ENCODE data around the gene MNS1.

The MNS1 gene

DNA sequence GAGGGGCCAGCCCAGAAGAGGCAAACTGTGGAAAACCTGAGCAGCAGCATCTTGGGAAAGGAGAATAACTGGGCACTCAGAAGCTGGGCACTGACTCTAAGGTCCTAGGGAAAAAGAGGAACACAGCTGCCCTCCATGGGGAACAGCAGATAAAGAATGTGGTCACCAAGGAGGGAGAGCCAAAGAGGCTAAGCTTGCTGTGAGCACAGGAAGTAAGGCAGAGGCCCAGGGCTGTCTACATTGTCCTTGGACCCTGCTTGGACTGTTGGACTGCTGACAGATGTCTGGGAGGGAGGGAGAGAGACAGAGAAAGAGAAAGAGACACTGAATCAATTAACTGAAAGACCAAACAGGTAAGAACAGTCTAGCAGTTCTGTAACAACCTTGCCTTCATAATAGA, 4.5 kb upstream of the MNS1 start:
- Mint-ChIP-seq H3K4me3 (no peak overlapping the region), H3K36me3 (ENCODE audit: low read depth) (no peaks in the 10 kb centered on the region), H3K4me1 (ENCODE audit: low read depth) (peaks cover 20% of the 10 kb centered on the region), H3K9me3 (no peaks in the 10 kb centered on the region), H3K27me3 (ENCODE audit: low read depth) (peaks cover 25% of the 10 kb centered on the region), H3K27ac (no peak overlapping the region)

DNA sequence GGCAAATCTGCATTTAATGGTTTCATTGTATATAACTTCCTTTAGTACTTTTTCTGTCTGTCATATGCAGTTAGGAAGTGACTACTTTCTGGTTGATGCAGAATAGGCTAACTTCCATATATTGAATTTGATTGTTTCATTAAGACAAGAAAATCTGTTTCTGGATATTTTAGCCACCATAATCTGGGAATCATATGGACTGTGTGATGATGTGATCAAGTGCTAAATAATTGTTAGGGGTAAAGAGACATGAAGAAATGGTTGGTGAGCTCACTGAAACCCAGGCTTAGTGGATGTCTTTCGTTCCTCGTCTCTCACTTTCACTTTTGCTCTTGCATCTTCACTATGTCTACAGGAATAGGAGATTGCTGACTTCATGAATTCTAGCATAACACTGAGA, 3.5 kb upstream of the MNS1 start:
- H3K27me3 Mint-ChIP-seq (ENCODE audit: low read depth): peaks cover 32% of the 10 kb centered on the region
- H3K4me3 Mint-ChIP-seq: peak overlapping the region; percentile 64
- H3K4me1 Mint-ChIP-seq (ENCODE audit: low read depth): peaks cover 22% of the 10 kb centered on the region
- H3K36me3 Mint-ChIP-seq (ENCODE audit: low read depth): no peaks in the 10 kb centered on the region
- no peak overlapping the region for H3K27ac Mint-ChIP-seq
- H3K9me3 Mint-ChIP-seq: no peaks in the 10 kb centered on the region

DNA sequence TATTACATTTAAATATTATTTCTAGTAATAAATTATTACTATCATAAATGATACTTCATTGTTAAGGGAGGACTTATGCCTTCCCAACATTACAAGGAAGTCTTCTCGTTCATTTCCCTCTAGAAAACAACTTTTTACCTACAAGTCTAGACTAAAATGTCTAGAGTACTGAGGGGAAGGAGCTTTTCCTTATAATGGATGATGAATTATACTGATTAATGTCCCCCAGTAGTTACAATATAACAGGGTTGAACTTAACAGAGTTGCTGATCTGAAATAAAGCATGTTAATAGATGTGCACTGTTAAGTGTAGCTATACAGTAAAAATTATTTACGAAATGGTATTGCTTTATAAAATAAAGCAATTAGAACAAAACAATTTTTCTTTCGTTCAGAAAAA, 2.7 kb upstream of the MNS1 start:
- H3K27me3 Mint-ChIP-seq (ENCODE audit: low read depth): peaks cover 31% of the 10 kb centered on the region
- H3K36me3 Mint-ChIP-seq (ENCODE audit: low read depth): no peaks in the 10 kb centered on the region
- H3K4me3 Mint-ChIP-seq: no peak overlapping the region
- peaks cover 22% of the 10 kb centered on the region for H3K4me1 Mint-ChIP-seq (ENCODE audit: low read depth)
- H3K27ac Mint-ChIP-seq: no peak overlapping the region
- no peaks in the 10 kb centered on the region for H3K9me3 Mint-ChIP-seq

- H3K9me3 Mint-ChIP-seq: no peaks in the 10 kb centered on the region
- peaks cover 39% of the 10 kb centered on the region for H3K27me3 Mint-ChIP-seq (ENCODE audit: low read depth)
- no peak overlapping the region for H3K4me3 Mint-ChIP-seq
- peaks cover 12% of the 10 kb centered on the region for H3K4me1 Mint-ChIP-seq (ENCODE audit: low read depth)
- H3K27ac Mint-ChIP-seq: no peak overlapping the region
- H3K36me3 Mint-ChIP-seq (ENCODE audit: low read depth): no peaks in the 10 kb centered on the region
These were observed 4.0 kb downstream of the MNS1 start for GRCh38 chr15:56460947-56461346.

DNA sequence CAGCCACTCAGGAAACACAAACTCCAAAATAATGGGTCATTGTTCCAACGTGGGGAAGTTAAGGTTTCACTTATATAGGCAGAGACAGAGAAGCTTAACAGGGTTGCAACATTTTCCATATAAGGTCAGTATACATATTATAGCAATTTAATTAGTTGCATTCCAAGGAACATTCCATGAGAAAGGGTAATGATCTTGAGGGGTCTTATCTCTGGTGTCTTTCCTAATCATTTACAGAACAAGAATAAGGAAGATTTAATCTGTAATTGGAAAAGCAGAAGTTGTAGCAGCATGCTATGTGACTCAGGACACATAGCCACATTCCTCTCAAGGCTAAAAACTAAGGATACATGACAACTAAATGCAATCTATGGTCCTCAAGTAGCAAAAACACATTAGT, 4.9 kb downstream of the MNS1 start:
- H3K36me3 Mint-ChIP-seq (ENCODE audit: low read depth): no peaks in the 10 kb centered on the region
- H3K4me3 Mint-ChIP-seq: no peak overlapping the region
- H3K27me3 Mint-ChIP-seq (ENCODE audit: low read depth): peaks cover 37% of the 10 kb centered on the region
- H3K9me3 Mint-ChIP-seq: no peaks in the 10 kb centered on the region
- no peak overlapping the region for H3K27ac Mint-ChIP-seq
- peaks cover 8% of the 10 kb centered on the region for H3K4me1 Mint-ChIP-seq (ENCODE audit: low read depth)

- Mint-ChIP-seq H3K4me1 (ENCODE audit: low read depth) (no peaks in the 10 kb centered on the region), H3K27ac (no peak overlapping the region)
These were observed 5.8 kb downstream of the MNS1 start for GRCh38 chr15:56459096-56459495.

GRCh38 chr15:56456229-56456628, 8.7 kb downstream of the MNS1 start:
- Mint-ChIP-seq H3K4me3 (no peak overlapping the region), H3K9me3 (no peaks in the 10 kb centered on the region), H3K27ac (no peak overlapping the region), H3K36me3 (ENCODE audit: low read depth) (no peaks in the 10 kb centered on the region), H3K4me1 (ENCODE audit: low read depth) (no peaks in the 10 kb centered on the region), H3K27me3 (ENCODE audit: low read depth) (peaks cover 19% of the 10 kb centered on the region)

More at GRCh38 chr15:56459096-56459495, 5.8 kb downstream of the MNS1 start:
- Mint-ChIP-seq H3K27me3 (ENCODE audit: low read depth) (peaks cover 27% of the 10 kb centered on the region), H3K4me3 (no peak overlapping the region), H3K9me3 (no peaks in the 10 kb centered on the region), H3K36me3 (ENCODE audit: low read depth) (no peaks in the 10 kb centered on the region)

DNA sequence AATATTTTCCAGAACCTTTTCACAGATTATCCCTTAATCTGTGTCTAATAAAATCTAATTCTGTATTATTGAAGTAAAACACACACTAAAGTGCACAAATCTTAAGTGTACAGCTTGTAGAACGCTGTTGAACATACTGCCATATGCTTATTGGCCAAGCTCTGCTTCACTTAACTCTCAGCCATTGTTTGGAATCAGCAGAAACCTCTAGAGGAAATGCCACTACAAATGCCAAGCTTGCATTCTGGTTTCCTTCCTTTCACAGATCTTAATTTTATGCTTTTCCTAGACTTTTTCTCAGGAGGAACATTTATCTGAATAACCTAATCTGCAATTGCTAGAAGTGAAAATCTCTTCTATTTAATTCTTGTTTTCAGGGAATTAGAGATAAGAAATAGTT, 10.1 kb downstream of the MNS1 start:
- Mint-ChIP-seq H3K4me1 (ENCODE audit: low read depth) (no peaks in the 10 kb centered on the region), H3K27me3 (ENCODE audit: low read depth) (peaks cover 19% of the 10 kb centered on the region), H3K36me3 (ENCODE audit: low read depth) (no peaks in the 10 kb centered on the region), H3K27ac (no peak overlapping the region), H3K4me3 (no peak overlapping the region), H3K9me3 (no peaks in the 10 kb centered on the region)

DNA sequence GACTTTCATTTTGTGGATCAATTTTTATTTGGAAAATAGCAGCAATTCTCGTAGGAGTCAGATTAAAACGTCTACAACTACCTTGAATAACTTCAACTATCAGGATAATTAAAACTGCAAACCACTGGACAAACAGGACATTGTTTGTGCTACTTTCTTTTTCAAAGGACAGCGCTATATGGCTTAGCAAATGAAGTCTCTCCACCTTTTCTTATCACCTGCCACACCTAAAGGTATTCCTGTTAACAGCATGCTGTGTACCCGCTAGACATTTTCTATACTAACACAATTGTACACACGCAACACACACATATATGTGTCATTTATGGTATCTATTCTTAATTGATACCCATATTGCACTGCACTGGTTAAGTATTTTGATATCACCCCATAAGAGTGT, 19.2 kb downstream of the MNS1 start:
- Mint-ChIP-seq H3K36me3 (ENCODE audit: low read depth) (no peaks in the 10 kb centered on the region), H3K4me3 (no peak overlapping the region), H3K27ac (no peak overlapping the region), H3K9me3 (no peaks in the 10 kb centered on the region), H3K4me1 (ENCODE audit: low read depth) (no peaks in the 10 kb centered on the region), H3K27me3 (ENCODE audit: low read depth) (peaks cover 3% of the 10 kb centered on the region)

- Mint-ChIP-seq H3K27ac (no peak overlapping the region), H3K36me3 (ENCODE audit: low read depth) (no peaks in the 10 kb centered on the region), H3K4me1 (ENCODE audit: low read depth) (no peaks in the 10 kb centered on the region), H3K4me3 (no peak overlapping the region), H3K9me3 (no peaks in the 10 kb centered on the region), H3K27me3 (ENCODE audit: low read depth) (peaks cover 4% of the 10 kb centered on the region)
These were observed 22.6 kb downstream of the MNS1 start for GRCh38 chr15:56442354-56442753.

- Mint-ChIP-seq H3K9me3 (no peaks in the 10 kb centered on the region), H3K4me3 (no peak overlapping the region), H3K27ac (no peak overlapping the region), H3K27me3 (ENCODE audit: low read depth) (peaks cover 16% of the 10 kb centered on the region), H3K36me3 (ENCODE audit: low read depth) (no peaks in the 10 kb centered on the region), H3K4me1 (ENCODE audit: low read depth) (no peaks in the 10 kb centered on the region)
These were observed 24.6 kb downstream of the MNS1 start for GRCh38 chr15:56440214-56440770.

DNA sequence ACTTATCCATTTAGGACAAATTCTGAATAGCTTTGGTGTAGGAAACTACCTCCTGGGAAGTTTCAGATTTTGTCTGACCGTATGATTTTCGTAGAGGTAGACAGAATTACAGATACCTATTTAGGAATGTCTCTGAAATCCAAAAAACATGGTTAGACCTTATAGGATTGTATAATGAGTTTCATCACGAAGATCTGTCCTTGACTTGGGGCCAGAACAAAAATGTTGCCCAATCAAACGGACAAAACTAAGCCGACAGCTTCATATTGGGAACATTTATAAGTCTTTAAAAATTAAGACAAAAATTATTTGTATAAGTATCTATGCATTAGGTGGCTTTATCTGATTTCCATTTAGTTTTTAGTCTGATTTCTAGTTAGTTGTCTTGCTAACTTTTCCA, 32.6 kb downstream of the MNS1 start:
- no peak overlapping the region for H3K27ac Mint-ChIP-seq
- H3K4me3 Mint-ChIP-seq: no peak overlapping the region
- no peaks in the 10 kb centered on the region for H3K4me1 Mint-ChIP-seq (ENCODE audit: low read depth)
- H3K36me3 Mint-ChIP-seq (ENCODE audit: low read depth): no peaks in the 10 kb centered on the region
- no peaks in the 10 kb centered on the region for H3K9me3 Mint-ChIP-seq
- peaks cover 24% of the 10 kb centered on the region for H3K27me3 Mint-ChIP-seq (ENCODE audit: low read depth)

- Mint-ChIP-seq H3K4me3 (no peak overlapping the region), H3K27ac (no peak overlapping the region), H3K9me3 (peaks cover 5% of the 10 kb centered on the region), H3K27me3 (ENCODE audit: low read depth) (peaks cover 9% of the 10 kb centered on the region), H3K36me3 (ENCODE audit: low read depth) (no peaks in the 10 kb centered on the region), H3K4me1 (ENCODE audit: low read depth) (no peaks in the 10 kb centered on the region)
These were observed 36.0 kb downstream of the MNS1 start for GRCh38 chr15:56428821-56429458.

- no peak overlapping the region for H3K27ac Mint-ChIP-seq
- no peaks in the 10 kb centered on the region for H3K36me3 Mint-ChIP-seq (ENCODE audit: low read depth)
- H3K9me3 Mint-ChIP-seq: peaks cover 5% of the 10 kb centered on the region
- no peak overlapping the region for H3K4me3 Mint-ChIP-seq
- no peaks in the 10 kb centered on the region for H3K4me1 Mint-ChIP-seq (ENCODE audit: low read depth)
- peaks cover 5% of the 10 kb centered on the region for H3K27me3 Mint-ChIP-seq (ENCODE audit: low read depth)
These were observed 39.0 kb downstream of the MNS1 start for GRCh38 chr15:56425976-56426375.

DNA sequence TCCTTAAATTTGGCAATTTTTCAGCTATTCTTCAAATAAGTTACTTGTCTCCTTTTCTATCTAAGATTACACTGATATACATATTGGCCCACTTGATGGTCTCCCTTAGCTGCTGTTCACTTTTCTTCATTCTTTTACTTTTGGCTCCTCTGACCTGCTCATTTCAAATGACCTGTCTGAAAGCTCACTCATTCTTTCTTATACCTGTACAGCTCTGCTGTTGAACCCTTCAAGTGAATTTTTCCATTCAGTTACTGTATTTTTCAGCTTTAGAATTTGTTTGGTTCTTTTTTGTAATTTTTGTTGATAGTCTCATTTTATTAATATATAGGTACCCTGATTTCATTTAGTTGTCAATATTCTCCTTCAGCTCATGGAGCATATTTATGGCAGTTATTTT, 39.7 kb downstream of the MNS1 start:
- no peaks in the 10 kb centered on the region for H3K36me3 Mint-ChIP-seq (ENCODE audit: low read depth)
- no peak overlapping the region for H3K4me3 Mint-ChIP-seq
- H3K27me3 Mint-ChIP-seq (ENCODE audit: low read depth): peaks cover 5% of the 10 kb centered on the region
- peaks cover 5% of the 10 kb centered on the region for H3K9me3 Mint-ChIP-seq
- no peak overlapping the region for H3K27ac Mint-ChIP-seq
- H3K4me1 Mint-ChIP-seq (ENCODE audit: low read depth): no peaks in the 10 kb centered on the region

Measured in T-helper 1 cell treated with Interleukin-12 subunit alpha and Interleukin-12 subunit beta and Interleukin-4 antibody, amounts not matched to agents 30 μg/mL and 1 μg/mL, for 36 hours (primary cell).